MM.1S (cell line): Measurements from ENCODE around the gene TBX4.

Source experiments
- CTCF ChIP-seq: fragments of 300-600 bp; sonication (generic); IDR thresholded peaks from 2 replicates; pipeline ENCODE4 v1.5.1; 2016; ENCODE audit warnings: antibody characterized with exemption, low read length, mixed read lengths
- EZH2 ChIP-seq: fragments of 300-600 bp; sonication (generic); optimal IDR thresholded peaks from 2 replicates; pipeline ENCODE3; 2017; ENCODE audit warnings: low read depth, mild to moderate bottlenecking, antibody characterized with exemption, low read length, mixed read lengths

- TF ChIP-seq CTCF (no peak), EZH2 (no peak)
Measured at GRCh38 chr17:61503961-61504360, 51.7 kb downstream of the TBX4 start.
